ENCODE data around the gene ABRACL. TPM values are rescaled to one million over a fixed set of nuclear protein-coding genes. Genes with fewer than 3 reads are reported as not detected.

ABRACL gene, protein sequence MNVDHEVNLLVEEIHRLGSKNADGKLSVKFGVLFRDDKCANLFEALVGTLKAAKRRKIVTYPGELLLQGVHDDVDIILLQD
- total RNA-seq (10 to 100 TPM in 1 of 7 donors, 1 to 10 TPM in 6; 1.7 to 21.9 (median 5.2) TPM), polyA plus RNA-seq (10 to 100 TPM in 1 of 2 donors, 1 to 10 TPM in 1; 9.6 to 23.5 TPM)
- long read RNA-seq, donor 1: 0 reads
- long read RNA-seq, donor 2, transcript ABRACL-201 (3 exons, 845 nt): major isoform, 22 of 23 reads
- long read RNA-seq, donor 2, partial matches to known transcripts: 0 of 23 reads
- long read RNA-seq, donor 2, other reads (novel, unspliced or antisense): 0 of 23 reads
- long read RNA-seq, donor 3, partial matches to known transcripts: 0 of 1 reads
- long read RNA-seq, donor 3, other reads (novel, unspliced or antisense): 0 of 1 reads

DNA sequence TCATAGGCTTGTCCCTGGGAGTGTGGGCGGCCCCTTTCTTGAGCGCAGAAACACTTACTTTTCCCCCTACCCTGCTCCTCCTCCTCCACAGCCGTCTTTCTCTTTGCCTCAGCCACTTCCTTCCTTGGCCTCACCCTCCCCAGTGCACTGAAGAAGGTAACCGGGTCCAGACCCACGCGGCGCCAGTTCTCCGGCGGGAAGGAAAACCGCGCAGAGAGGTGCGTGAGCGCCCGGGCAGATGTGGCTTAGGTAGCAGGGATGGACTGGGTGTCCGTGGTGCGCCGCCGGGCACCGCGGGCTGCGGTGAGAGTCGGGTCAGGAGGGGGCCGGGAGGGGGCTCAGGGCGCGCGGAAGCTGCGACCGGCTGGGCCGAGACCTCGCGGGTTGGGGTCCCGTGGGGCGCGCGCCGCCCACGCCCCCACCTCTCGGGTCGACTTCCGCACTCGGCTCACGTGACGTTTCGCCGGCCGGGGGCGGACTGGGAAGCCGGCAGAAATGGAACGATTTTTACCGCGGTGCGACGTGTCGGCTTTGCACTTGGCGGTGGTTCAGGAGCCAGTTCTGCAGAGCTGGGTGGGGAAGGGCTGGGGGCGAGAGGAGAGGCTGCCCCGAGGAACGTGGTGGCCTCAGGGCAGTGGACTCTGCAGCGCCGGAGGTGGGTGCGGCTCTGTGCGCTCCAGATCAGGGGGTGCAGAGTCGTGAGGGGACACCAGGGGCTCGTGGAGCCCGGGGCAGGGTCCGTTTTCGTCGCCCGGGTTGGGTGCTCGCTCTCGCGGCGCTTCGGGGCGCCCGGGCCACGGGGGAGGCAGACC, at the start of gene ABRACL:
ABRACL (plus strand) TSS at position 88 of the 812 bp plus-strand sequence. CDS start 5,416 bp downstream, outside the sequence.
- intact Hi-C loops (cut with DNase I): loop anchor here in 1 of 4 donors (10.0 kb wide), 1 partner anchor 84 kb away; no protein-coding TSS in a partner anchor
- 0 to 1% (median 0%) methylated on average over 69 to 77 of the region's 77 CpGs for WGBS, 3 donors
- Histone ChIP-seq H3K4me3 (peak within 1 kb of the TSS; percentile 90), H3K4me1 (ENCODE audit: insufficient read depth) (no peaks in the 10 kb centered on the region), H3K27ac (peak within 1 kb of the TSS in 1 of 2 donors; percentile 27), H3K36me3 (no peaks in the 10 kb centered on the region), H3K27me3 (no peaks in the 10 kb centered on the region), H3K9me3 (no peaks in the 10 kb centered on the region)
- DNase-seq: peak; percentile 26 to 60 (median 47)
- TF ChIP-seq EP300 (IDR thresholded peaks at IDR 0.05) (no peak), POLR2A (IDR thresholded peaks at IDR 0.05) (no peak)
- TF ChIP-seq, protein P1, sequence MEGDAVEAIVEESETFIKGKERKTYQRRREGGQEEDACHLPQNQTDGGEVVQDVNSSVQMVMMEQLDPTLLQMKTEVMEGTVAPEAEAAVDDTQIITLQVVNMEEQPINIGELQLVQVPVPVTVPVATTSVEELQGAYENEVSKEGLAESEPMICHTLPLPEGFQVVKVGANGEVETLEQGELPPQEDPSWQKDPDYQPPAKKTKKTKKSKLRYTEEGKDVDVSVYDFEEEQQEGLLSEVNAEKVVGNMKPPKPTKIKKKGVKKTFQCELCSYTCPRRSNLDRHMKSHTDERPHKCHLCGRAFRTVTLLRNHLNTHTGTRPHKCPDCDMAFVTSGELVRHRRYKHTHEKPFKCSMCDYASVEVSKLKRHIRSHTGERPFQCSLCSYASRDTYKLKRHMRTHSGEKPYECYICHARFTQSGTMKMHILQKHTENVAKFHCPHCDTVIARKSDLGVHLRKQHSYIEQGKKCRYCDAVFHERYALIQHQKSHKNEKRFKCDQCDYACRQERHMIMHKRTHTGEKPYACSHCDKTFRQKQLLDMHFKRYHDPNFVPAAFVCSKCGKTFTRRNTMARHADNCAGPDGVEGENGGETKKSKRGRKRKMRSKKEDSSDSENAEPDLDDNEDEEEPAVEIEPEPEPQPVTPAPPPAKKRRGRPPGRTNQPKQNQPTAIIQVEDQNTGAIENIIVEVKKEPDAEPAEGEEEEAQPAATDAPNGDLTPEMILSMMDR (IDR thresholded peaks at IDR 0.05): no peak

GRCh38 chr6:138979365-138979764, 49.2 kb upstream of the ABRACL start:
- Histone ChIP-seq H3K9me3 (no peaks in the 10 kb centered on the region), H3K4me1 (ENCODE audit: insufficient read depth) (peaks cover 4% of the 10 kb centered on the region), H3K27ac (no peak overlapping the region), H3K27me3 (no peaks in the 10 kb centered on the region), H3K4me3 (no peak overlapping the region), H3K36me3 (no peaks in the 10 kb centered on the region)
- TF ChIP-seq EP300 (IDR thresholded peaks at IDR 0.05) (no peak), POLR2A (IDR thresholded peaks at IDR 0.05) (no peak)
- TF ChIP-seq, protein P1 (IDR thresholded peaks at IDR 0.05): no peak
- intact Hi-C loops (cut with DNase I): loop anchor here in 1 of 4 donors (10.0 kb wide), 1 partner anchor 385 kb away; no protein-coding TSS in a partner anchor
- WGBS, 3 donors: 66 to 88% (median 86%) methylated on average over 2 of the region's 2 CpGs
- DNase-seq: no peak

DNA sequence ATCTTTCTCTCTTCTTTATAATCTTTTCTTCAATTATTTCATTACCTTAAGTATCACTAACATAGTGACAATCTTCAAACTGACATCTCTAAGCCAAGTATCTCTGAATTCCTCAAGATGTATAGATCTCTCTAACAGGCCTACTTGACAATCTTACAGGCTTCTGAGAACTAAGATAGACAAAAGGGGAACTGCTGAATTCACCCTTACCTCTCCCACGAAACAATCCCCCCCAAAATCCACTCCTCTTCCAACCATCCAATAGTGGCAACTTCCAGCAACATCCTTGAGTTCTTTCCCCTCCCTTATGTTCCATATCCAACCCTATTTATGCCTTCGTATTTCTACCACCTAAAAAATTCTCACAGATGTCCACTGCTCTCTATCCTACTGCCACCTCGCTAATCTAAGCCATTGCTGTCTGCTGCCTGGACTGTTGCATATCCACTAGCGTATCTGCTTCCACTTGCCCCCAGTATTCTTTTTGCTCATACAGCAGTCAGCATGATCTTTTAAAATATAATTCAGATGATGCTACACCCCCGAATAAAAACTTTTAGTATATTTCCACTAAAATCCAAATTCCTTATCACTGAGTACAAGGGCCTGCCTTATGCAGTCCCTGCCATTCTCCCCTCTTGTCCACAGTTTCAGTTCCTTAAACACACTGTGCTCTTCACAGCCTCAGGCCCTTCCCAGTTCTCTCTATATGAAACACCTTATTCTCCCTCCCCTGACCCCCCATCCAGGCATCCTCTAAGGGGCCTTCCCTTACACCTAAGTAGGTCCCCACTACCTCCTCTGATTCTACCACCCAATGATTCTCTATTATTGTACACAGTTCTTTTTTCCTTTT, 48.5 kb upstream of the ABRACL start:
- WGBS, 3 donors: 94 to 97% (median 96%) methylated on average over 5 of the region's 5 CpGs
- no peak for TF ChIP-seq POLR2A (IDR thresholded peaks at IDR 0.05)
- TF ChIP-seq, protein P1 (IDR thresholded peaks at IDR 0.05): no peak
- Histone ChIP-seq H3K27ac (no peak overlapping the region), H3K4me3 (no peak overlapping the region), H3K36me3 (no peaks in the 10 kb centered on the region), H3K9me3 (no peaks in the 10 kb centered on the region), H3K4me1 (ENCODE audit: insufficient read depth) (peaks cover 6% of the 10 kb centered on the region), H3K27me3 (no peaks in the 10 kb centered on the region)
- intact Hi-C loops (cut with DNase I): loop anchor here in 2 of 4 donors (10.0 kb wide), 2 partner anchors 165 to 385 kb away; no protein-coding TSS in a partner anchor
- no peak for DNase-seq

DNA sequence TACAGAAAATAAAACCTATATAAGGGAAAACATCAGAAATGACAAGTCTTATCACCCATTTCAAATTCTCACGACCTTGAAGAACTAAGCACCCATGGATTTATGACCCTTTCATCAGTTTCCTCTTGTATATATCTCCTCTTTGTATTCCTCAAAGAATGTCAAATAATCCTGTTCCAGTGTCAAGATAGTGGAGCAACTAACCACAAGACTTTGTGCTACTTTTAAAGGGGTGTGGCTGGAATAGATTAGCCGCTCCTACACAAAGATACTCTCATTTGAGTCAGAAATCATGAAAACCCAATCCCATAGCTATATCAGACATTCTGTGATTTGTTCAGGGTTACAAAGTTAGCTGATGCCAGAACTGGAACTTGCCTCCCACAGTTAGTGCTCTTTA, 47.1 kb upstream of the ABRACL start:
- 52 to 61% (median 58%) methylated on average over 2 of the region's 2 CpGs for WGBS, 3 donors
- intact Hi-C loops (cut with DNase I): loop anchor here in 1 of 4 donors (10.0 kb wide), 1 partner anchor 167 kb away; no protein-coding TSS in a partner anchor
- no peak overlapping the region for H3K4me3 ChIP-seq
- H3K27ac ChIP-seq: no peak overlapping the region
- H3K36me3 ChIP-seq: no peaks in the 10 kb centered on the region
- no peaks in the 10 kb centered on the region for H3K9me3 ChIP-seq
- no peaks in the 10 kb centered on the region for H3K27me3 ChIP-seq
- TF ChIP-seq, protein P1 (IDR thresholded peaks at IDR 0.05): no peak
- no peak for TF ChIP-seq POLR2A (IDR thresholded peaks at IDR 0.05)
- no peak for TF ChIP-seq EP300 (IDR thresholded peaks at IDR 0.05)
- H3K4me1 ChIP-seq (ENCODE audit: insufficient read depth): peaks cover 8% of the 10 kb centered on the region
- no peak for DNase-seq

Data from ovary (tissue), 10 donors.